Measurements from ENCODE around the gene DUSP23.

Gene DUSP23

DNA sequence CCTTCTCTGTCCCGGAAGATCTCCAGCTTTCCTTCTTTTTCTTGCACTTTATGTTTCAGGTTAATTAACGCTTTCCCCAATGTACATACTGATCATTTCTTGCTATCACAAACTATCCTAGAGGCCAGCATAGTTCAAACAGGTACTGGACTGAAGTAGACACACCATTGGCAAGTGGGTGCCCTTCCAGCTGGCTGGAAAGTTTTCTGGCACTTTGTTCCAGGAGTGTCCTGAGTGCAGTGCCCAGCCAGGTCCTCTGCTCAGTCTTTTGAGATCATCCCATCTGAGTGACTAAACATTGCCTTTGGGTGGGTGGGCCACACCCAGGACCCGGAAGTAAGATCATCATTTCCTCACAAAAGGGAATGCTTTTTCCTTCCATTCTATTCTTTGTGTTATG lies 15.0 kb upstream of the DUSP23 start:
- no peak for DNase-seq (ENCODE audit: insufficient read length, low spot score)
- no peak for FAIRE-seq
- no peak for TF ChIP-seq POLR2A (IDR thresholded peaks at IDR 0.05; ENCODE audit: low read depth, low read length)

DNA sequence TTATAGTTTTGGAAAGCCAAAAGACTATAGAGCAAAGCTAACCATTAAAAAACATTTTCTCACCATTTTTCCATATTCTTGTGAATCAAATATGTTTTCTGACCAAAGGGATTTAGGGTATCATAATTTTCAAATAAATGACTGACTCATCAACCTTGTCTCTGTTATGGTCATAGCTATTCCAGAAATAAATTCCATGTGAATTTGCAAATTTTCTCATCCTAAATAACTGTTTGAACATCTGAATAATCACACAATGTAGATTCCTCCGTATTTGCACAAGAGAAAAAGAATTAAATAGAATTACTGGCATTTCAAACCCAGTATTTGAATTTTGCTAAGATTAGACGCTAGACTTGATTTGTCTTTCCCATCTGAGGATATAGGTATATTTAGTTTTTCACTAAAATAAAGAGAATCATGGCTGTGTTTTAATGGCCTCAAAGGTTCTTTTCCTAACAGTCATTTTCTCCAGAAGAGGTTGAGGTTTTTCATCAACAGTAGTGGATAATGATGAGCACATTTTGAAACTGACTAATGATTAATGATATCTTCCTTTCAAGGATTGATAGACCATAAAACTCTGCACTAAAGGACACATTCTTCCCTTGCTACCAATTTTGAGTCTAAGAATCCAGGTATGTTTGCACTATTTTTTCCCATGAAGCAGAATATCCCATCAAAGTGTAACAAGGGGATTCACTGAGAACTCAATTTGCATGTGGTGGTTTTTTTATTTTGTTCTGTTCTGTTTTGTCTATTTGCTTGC lies 9.5 kb upstream of the DUSP23 start:
- no peak for DNase-seq (ENCODE audit: insufficient read length, low spot score)
- TF ChIP-seq POLR2A (IDR thresholded peaks at IDR 0.05; ENCODE audit: low read depth, low read length) = no peak
- FAIRE-seq = no peak

DNA sequence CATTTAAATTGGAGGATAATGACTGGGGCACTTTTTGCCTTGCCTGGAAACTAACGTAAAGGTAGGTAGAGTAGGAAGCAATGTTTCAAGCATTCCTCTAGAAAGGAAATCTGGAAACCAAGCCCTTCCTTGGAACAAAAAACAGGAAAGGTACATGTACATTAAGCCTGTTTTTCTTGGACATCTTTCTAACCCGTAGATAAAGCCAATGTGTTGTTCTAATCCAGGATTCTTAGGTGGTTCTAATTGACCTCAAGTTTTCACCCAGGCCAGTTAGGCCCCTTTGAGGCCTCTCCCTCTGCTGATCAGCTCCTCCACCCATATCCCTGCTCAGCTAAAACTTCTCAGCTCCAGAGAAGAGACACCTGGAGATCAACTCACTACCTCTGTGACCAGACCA lies 6.3 kb upstream of the DUSP23 start:
- FAIRE-seq (no peak), DNase-seq (ENCODE audit: insufficient read length, low spot score) (no peak)
- no peak for TF ChIP-seq POLR2A (IDR thresholded peaks at IDR 0.05; ENCODE audit: low read depth, low read length)

DNA sequence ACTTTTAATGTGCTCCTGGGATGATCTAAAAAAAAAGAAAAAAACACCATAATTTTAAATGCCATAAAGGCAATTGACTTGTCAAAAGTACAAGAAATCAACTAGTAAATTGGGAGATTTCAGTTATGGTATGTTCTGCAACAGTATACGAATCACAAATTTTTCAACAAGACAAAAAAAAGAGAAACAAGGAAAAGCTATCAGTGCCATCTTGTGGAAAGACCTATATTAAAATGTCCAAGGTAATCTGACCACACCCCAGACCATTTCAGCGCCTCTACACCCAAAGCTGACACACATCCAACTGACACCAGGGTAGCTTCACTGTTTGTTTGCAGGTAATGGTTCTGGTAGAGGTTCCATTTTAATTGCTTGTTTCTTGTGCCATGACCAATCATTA lies 5.0 kb upstream of the DUSP23 start:
- DNase-seq (ENCODE audit: insufficient read length, low spot score) (no peak), FAIRE-seq (no peak)
- TF ChIP-seq POLR2A (IDR thresholded peaks at IDR 0.05; ENCODE audit: low read depth, low read length) = no peak

DNA sequence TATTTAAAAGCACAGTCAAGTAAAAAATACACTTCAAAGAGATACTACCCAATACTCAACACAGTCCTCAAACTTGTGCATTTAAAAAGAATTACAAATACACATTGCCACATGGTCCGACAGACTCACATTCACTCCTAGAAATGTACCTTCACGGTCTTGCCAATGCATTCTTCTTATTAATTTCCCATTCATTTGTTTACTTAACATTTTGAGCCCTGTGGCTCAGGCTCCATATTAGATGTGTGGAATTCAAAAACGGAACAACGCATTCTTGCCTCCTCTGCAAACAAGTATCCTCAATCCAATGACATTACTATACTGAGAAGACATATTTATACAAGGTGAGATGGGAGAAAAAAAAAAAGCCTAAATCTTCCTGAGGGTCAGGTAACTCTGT lies 2.5 kb upstream of the DUSP23 start:
- no peak for TF ChIP-seq POLR2A (IDR thresholded peaks at IDR 0.05; ENCODE audit: low read depth, low read length)
- FAIRE-seq = no peak
- DNase-seq (ENCODE audit: insufficient read length, low spot score) = no peak

DNA sequence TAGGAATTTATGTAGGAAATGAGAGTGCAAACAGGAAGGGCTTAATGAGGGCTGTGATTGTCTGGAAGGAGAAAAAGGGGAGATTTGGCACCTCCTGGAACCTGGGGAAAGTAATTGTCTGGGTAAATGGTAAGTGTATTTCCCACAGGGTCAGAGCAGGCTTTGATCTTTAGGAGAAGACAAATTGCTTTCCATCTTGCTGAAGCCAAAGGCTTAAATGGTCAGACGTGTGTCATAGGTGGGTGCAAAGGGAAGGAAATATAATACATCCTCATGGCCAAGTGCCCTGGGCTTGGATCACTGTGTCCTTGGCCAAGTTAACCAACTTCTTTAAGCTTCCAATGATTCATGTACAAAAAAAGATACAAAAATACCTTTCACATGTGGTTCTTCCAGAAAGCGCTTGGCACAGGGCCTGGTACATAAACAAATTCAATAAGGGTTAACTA lies 1.3 kb upstream of the DUSP23 start:
- TF ChIP-seq POLR2A (IDR thresholded peaks at IDR 0.05; ENCODE audit: low read depth, low read length) = no peak
- DNase-seq (ENCODE audit: insufficient read length, low spot score) = no peak
- FAIRE-seq = no peak

DNA sequence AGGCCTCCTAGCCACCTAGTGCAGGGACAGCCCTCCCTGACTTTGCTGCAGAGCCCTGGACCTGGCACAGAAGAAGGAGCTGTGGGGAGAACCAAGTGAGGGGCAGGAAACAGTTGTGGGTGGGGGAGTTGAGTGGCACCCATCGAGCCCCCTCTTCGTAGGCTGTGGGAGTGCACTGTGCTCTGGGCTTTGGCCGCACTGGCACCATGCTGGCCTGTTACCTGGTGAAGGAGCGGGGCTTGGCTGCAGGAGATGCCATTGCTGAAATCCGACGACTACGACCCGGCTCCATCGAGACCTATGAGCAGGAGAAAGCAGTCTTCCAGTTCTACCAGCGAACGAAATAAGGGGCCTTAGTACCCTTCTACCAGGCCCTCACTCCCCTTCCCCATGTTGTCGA lies 1.2 kb downstream of the DUSP23 start:
- TF ChIP-seq POLR2A (IDR thresholded peaks at IDR 0.05; ENCODE audit: low read depth, low read length) = no peak
- no peak for FAIRE-seq
- no peak for DNase-seq (ENCODE audit: insufficient read length, low spot score)

DNA sequence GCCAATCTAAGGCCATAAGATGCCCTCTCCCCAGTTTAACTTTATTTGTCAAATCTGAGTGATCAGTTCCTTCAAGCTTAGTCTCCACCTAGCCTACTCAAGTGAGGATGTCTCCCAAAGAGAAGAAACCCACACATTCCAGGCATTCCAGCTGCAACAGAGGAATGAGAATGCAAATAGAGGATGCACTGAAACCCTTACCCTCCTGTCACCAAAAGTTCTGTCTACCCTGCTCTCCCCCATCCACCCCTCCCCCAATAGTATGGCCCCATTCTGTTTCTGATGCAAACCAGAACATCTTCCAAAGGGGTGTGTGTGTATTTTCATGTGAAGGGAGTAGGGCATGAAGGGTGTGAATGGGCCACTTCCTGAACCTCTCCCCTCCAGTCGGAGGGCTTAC lies 3.0 kb downstream of the DUSP23 start:
- DNase-seq (ENCODE audit: insufficient read length, low spot score) (no peak), FAIRE-seq (no peak)
- TF ChIP-seq POLR2A (IDR thresholded peaks at IDR 0.05; ENCODE audit: low read depth, low read length) = no peak

DNA sequence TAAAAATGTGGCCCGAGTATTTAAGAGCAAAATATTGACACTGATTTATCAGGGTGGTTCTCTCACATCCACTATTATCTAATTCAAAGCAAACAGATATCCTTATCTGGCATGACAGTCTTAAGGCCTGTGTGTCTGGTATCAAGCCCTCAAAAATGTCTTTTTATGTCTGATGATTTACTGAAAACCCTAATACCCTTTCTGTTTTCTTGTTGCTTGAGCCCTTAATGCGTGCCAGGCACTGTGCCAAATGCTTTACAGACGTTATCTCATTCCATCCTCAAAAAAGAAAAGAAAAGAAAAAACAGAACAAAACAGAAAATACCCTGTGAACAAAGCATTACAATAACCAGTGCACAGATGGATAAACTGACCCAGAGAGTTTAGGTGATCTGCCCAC lies 5.7 kb downstream of the DUSP23 start:
- FAIRE-seq (no peak), DNase-seq (ENCODE audit: insufficient read length, low spot score) (no peak)
- no peak for TF ChIP-seq POLR2A (IDR thresholded peaks at IDR 0.05; ENCODE audit: low read depth, low read length)

DNA sequence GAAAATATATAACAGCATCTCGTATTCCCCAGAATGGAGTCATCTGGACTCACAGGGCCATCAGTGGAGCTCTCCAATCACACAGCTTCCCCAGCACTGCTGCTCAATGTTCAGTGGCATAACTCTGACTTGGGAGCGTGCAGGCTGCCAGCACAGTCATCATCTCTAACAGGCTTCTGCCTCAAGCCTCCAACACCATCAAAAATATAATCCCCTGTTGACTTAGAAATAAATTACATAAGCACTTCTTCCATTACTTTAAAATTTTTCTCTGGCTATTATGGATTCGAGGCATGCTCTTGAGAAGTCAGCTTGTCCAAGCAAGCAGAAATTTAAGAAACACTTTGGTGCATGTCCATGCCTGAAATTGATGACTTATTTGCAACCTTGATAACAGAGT lies 6.2 kb downstream of the DUSP23 start:
- FAIRE-seq (no peak), DNase-seq (ENCODE audit: insufficient read length, low spot score) (no peak)
- no peak for TF ChIP-seq POLR2A (IDR thresholded peaks at IDR 0.05; ENCODE audit: low read depth, low read length)

DNA sequence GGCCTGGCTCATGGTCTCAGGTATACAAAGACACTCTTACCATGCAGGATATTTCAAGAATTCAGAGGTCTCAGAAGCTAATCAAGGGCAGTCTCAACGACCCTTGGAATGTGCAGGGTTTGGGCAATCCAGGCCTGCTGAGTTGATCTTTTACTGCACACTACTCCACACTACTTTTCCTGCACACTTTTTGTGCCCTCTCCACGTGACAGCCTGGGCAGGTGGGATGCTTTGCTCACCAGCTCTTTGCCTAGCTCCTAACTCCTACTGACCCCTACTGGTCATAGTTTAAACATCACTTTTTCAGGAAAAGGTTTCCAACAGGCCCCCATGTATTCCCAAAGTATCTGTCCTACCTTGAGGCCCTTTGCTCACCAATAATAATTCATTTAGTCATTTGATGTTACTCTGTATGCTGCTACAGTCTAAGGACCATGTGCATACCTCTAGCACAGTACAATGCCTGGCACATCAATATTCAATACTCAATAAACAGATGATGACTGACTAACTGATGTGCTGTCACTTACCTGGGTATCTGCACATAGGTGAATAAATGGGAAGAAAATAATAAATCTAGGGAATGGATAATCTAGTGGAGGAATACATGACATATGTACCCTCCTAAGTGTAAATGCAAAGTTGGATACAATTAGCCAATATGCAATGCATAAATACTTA lies 9.6 kb downstream of the DUSP23 start:
- FAIRE-seq = no peak
- TF ChIP-seq POLR2A (IDR thresholded peaks at IDR 0.05; ENCODE audit: low read depth, low read length) = no peak
- peak; percentile 26 for DNase-seq (ENCODE audit: insufficient read length, low spot score)

DNA sequence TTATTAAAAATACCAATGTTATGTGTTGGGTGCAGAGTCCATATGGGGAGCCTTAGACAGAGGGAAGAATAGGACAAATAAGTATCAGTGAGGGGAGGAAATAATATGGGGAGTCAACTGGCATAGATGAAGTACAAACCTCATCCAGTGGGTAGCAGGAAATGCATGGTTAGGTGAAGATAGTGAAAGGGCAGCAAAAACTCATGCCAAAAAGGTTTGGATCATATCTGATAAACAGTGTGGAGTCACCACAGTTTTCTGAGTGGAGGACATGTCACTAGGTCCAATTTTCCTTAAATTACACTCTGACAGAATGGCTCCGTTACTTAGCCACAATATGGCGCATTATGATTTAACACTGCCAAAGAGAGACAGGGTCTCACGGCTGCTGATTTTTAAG lies 10.3 kb downstream of the DUSP23 start:
- no peak for DNase-seq (ENCODE audit: insufficient read length, low spot score)
- no peak for TF ChIP-seq POLR2A (IDR thresholded peaks at IDR 0.05; ENCODE audit: low read depth, low read length)
- FAIRE-seq = no peak

DNA sequence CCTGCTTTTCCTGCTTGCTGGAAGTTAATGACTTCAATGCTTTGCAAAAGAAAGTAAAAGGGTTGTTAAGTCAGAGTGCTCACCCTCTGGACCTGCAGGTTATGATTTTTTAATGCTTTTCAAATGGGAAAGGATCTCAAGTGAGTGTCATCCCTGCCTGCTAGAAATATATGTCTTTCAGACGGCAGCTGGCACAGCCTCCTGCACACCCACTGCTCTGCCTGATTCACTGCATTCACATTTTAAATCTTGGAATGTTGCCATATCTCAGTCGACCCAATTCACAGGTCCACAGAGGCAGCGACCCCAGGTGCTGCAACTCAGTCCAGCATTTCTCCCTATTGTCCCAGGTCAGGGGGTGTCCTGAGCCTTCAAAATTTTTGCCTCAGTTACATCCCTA lies 10.7 kb downstream of the DUSP23 start:
- no peak for TF ChIP-seq POLR2A (IDR thresholded peaks at IDR 0.05; ENCODE audit: low read depth, low read length)
- no peak for DNase-seq (ENCODE audit: insufficient read length, low spot score)
- FAIRE-seq = no peak

DNA sequence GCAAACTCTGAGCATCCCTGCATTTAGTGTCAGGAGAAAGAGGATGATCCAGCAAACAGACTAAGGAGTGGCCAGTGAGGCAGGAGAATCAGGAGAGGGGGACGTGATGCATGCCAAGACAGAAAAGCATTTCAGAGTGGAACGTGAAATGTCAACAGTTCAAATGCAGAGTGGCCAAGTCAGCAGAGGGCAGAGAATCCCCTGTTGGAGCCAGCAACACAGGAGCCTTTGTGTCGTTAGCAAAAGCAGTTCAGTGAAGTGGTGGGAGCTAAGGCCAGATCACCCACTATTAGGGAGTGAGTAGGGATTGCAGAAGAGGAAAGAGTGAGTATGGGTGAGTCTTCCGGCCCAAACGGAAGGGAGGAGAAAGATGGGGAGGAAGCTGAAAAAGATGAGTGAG lies 14.8 kb downstream of the DUSP23 start:
- DNase-seq (ENCODE audit: insufficient read length, low spot score) = no peak
- FAIRE-seq = no peak
- no peak for TF ChIP-seq POLR2A (IDR thresholded peaks at IDR 0.05; ENCODE audit: low read depth, low read length)

DNA sequence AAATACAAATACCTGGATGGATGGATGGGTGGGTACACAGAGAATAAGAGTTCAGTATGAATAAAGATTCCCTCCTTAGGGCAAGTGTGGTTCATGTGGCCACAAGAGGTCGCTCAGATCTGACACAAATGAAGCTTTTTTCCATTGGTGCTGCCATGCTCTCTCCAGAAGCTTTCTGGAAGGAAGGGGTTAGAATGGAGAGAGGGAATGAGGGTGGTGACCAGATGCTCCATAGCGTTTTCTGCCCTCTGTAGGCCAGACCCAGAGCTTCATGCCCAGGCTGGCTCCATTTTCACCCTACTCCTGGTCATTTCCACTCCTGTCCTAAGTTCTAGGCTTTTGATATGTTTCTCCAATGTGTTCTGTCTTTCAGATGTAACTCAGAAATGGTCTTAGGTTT lies 18.1 kb downstream of the DUSP23 start:
- peak; percentile 78 for FAIRE-seq
- peak; percentile 88 for DNase-seq (ENCODE audit: insufficient read length, low spot score)
- no peak for TF ChIP-seq POLR2A (IDR thresholded peaks at IDR 0.05; ENCODE audit: low read depth, low read length)
